Inferior parietal cortex (tissue), 1 donor: ENCODE data around the gene IMPG2.

ENCODE experiments used
- DNase-seq: peaks from one replicate; pipeline ENCODE4 v3.0.0-alpha.2; 2016; ENCODE audit errors: extremely low spot score

The IMPG2 gene

GRCh38 chr3:101183151-101183550 is 137.2 kb downstream of the IMPG2 start:
- DNase-seq: no peak

- no peak for DNase-seq
These were observed 137.6 kb downstream of the IMPG2 start for GRCh38 chr3:101182734-101183133.

- no peak for DNase-seq
These were observed 138.6 kb downstream of the IMPG2 start for GRCh38 chr3:101181801-101182200.

- DNase-seq: no peak
These were observed 140.7 kb downstream of the IMPG2 start for GRCh38 chr3:101179637-101180036.

GRCh38 chr3:101177577-101177976 is 142.8 kb downstream of the IMPG2 start:
- no peak for DNase-seq
